Measurements from ENCODE around the gene SPATA19. TPM values are rescaled to one million over a fixed set of nuclear protein-coding genes. Genes with fewer than 3 reads are reported as not detected.

The SPATA19 gene
- total RNA-seq, 1 experiment from 2014 or later, result not detected

- Histone ChIP-seq H3K9me3 (ENCODE audit: insufficient read depth, low read depth) (no peaks in the 10 kb centered on the region), H3K9me2 (ENCODE audit: insufficient read depth) (no peaks in the 10 kb centered on the region), H4K20me1 (ENCODE audit: insufficient read depth) (no peaks in the 10 kb centered on the region), H3K4me1 (replicated peaks; ENCODE audit: insufficient read depth) (no peaks in the 10 kb centered on the region), H2AFZ (no peak overlapping the region), H3K4me3 (no peak overlapping the region), H3F3A (ENCODE audit: insufficient read depth, low read depth) (no peaks in the 10 kb centered on the region), H3K4me2 (no peak overlapping the region), H3K36me3 (ENCODE audit: low read depth) (no peaks in the 10 kb centered on the region), H3K79me2 (ENCODE audit: low read depth) (no peaks in the 10 kb centered on the region), H3K27ac (no peak overlapping the region), H3K27me3 (ENCODE audit: insufficient read depth, low read depth) (peaks cover 31% of the 10 kb centered on the region)
- TF ChIP-seq CTCF (conservative IDR thresholded peaks at IDR 0.05) (no peak), EZH2 (IDR thresholded peaks at IDR 0.05; ENCODE audit: low read depth) (no peak)
- ChIA-PET CTCF (no interaction called here), POLR2A (ENCODE audit: unreplicated experiment) (no interaction called here)
- DNase-seq, result no peak
- BruUV-seq (replicated peaks), result no TSS peak
- intact Hi-C loops (cut with micrococcal nuclease; ENCODE audit: unreplicated experiment), result no loop called here
Observed at GRCh38 chr11:133843454-133843987, 1.8 kb downstream of the SPATA19 start.

GRCh38 chr11:133842730-133843129 is 2.6 kb downstream of the SPATA19 start:
- Histone ChIP-seq H3K27ac (no peak overlapping the region), H3K4me1 (replicated peaks; ENCODE audit: insufficient read depth) (no peaks in the 10 kb centered on the region), H3K36me3 (ENCODE audit: low read depth) (no peaks in the 10 kb centered on the region), H3K27me3 (ENCODE audit: insufficient read depth, low read depth) (peaks cover 31% of the 10 kb centered on the region), H3F3A (ENCODE audit: insufficient read depth, low read depth) (no peaks in the 10 kb centered on the region), H4K20me1 (ENCODE audit: insufficient read depth) (no peaks in the 10 kb centered on the region), H3K4me3 (no peak overlapping the region), H3K79me2 (ENCODE audit: low read depth) (no peaks in the 10 kb centered on the region), H3K4me2 (no peak overlapping the region), H3K9me2 (ENCODE audit: insufficient read depth) (no peaks in the 10 kb centered on the region), H3K9me3 (ENCODE audit: insufficient read depth, low read depth) (no peaks in the 10 kb centered on the region), H2AFZ (no peak overlapping the region)
- no peak for DNase-seq
- TF ChIP-seq EZH2 (IDR thresholded peaks at IDR 0.05; ENCODE audit: low read depth), result no peak
- CTCF ChIA-PET, result no interaction called here
- BruUV-seq (replicated peaks), result no TSS peak
- intact Hi-C loops (cut with micrococcal nuclease; ENCODE audit: unreplicated experiment), result no loop called here
- POLR2A ChIA-PET (ENCODE audit: unreplicated experiment), result interaction anchor here (0.6 kb wide), 1 partner anchor 1583 kb away, joined by 5 read pairs; no protein-coding TSS in a partner anchor

GRCh38 chr11:133842053-133842452 is 3.3 kb downstream of the SPATA19 start:
- Histone ChIP-seq H2AFZ (no peak overlapping the region), H3F3A (ENCODE audit: insufficient read depth, low read depth) (no peaks in the 10 kb centered on the region), H3K4me3 (no peak overlapping the region), H3K79me2 (ENCODE audit: low read depth) (no peaks in the 10 kb centered on the region), H3K27me3 (ENCODE audit: insufficient read depth, low read depth) (peaks cover 31% of the 10 kb centered on the region), H3K4me2 (no peak overlapping the region), H3K9me2 (ENCODE audit: insufficient read depth) (no peaks in the 10 kb centered on the region), H4K20me1 (ENCODE audit: insufficient read depth) (no peaks in the 10 kb centered on the region), H3K27ac (no peak overlapping the region), H3K4me1 (replicated peaks; ENCODE audit: insufficient read depth) (no peaks in the 10 kb centered on the region), H3K36me3 (ENCODE audit: low read depth) (no peaks in the 10 kb centered on the region), H3K9me3 (ENCODE audit: insufficient read depth, low read depth) (no peaks in the 10 kb centered on the region)
- ChIA-PET CTCF (no interaction called here), POLR2A (ENCODE audit: unreplicated experiment) (interaction anchor here (0.6 kb wide), 1 partner anchor 1582 kb away, joined by 5 read pairs; no protein-coding TSS in a partner anchor)
- BruUV-seq (replicated peaks), result no TSS peak
- TF ChIP-seq CTCF (conservative IDR thresholded peaks at IDR 0.05) (no peak), EZH2 (IDR thresholded peaks at IDR 0.05; ENCODE audit: low read depth) (no peak)
- intact Hi-C loops (cut with micrococcal nuclease; ENCODE audit: unreplicated experiment), result no loop called here
- no peak for DNase-seq
